PC-3 (cell line): Measurements from ENCODE around the gene ZNF488. TPM values are rescaled to one million over a fixed set of nuclear protein-coding genes. Genes with fewer than 3 reads are reported as not detected.

Experiments used
- ATAC-seq: fragments of 200-7000 bp; cut with Tn5 transposase; 2 replicates; pipeline ENCODE4 v1.9.1; 2020; ENCODE audit warnings: mild to moderate bottlenecking, moderate library complexity
- BruUV-seq: library from RNA; stranded (reverse); fragments of 400-500 nt; replicated peaks from 2 replicates; lab custom pipeline; 2021; lab: Mats Ljungman, UMichigan
- CTCF ChIA-PET: fragments of 300-600 bp; sonication (Branson Sonifier 250); formaldehyde crosslinking; loops from one replicate; lab custom pipeline; 2022; ENCODE audit warnings: antibody characterized with exemption; lab: Charles Lee
- POLR2A ChIA-PET: fragments of 300-600 bp; sonication (Branson Sonifier 250); formaldehyde crosslinking; loops from one replicate; lab custom pipeline; 2022; ENCODE audit warnings: antibody characterized with exemption; ENCODE audit not compliant: unreplicated experiment; lab: Charles Lee
- DNase-seq: peaks from one replicate; pipeline ENCODE4 v3.0.0-alpha.2; 2015
- H2AFZ ChIP-seq: fragments of 300-600 bp; sonication (generic); 2 replicates; pipeline ENCODE4 v1.6.0; 2016; ENCODE audit warnings: antibody characterized with exemption, low read length
- H3F3A ChIP-seq: fragments of 300-600 bp; sonication (generic); one replicate; pipeline ENCODE4 v1.6.0; 2017; ENCODE audit warnings: antibody characterized with exemption, low read length, control low read depth, mild to moderate bottlenecking; ENCODE audit not compliant: unreplicated experiment
- H3K27ac ChIP-seq: fragments of 300-600 bp; sonication (generic); 2 replicates; pipeline ENCODE4 v1.5.1; 2016; ENCODE audit warnings: mild to moderate bottlenecking, low read length
- H3K27me3 ChIP-seq: fragments of 300-600 bp; sonication (generic); 2 replicates; pipeline ENCODE4 v1.6.1; 2016; ENCODE audit warnings: low read length, mixed read lengths
- H3K36me3 ChIP-seq: fragments of 300-600 bp; sonication (generic); 2 replicates; pipeline ENCODE4 v1.6.1; 2016; ENCODE audit warnings: low read depth, mixed run types, low read length, mixed read lengths
- H3K4me1 ChIP-seq: fragments of 300-600 bp; sonication (generic); 2 replicates; pipeline ENCODE4 v1.5.1; 2016; ENCODE audit warnings: low read length; ENCODE audit not compliant: insufficient read depth
- H3K4me2 ChIP-seq: fragments of 300-600 bp; sonication (generic); 2 replicates; pipeline ENCODE4 v1.6.0; 2016; ENCODE audit warnings: low read length
- H3K4me3 ChIP-seq: fragments of 300-600 bp; sonication (generic); 2 replicates; pipeline ENCODE4 v1.5.1; 2016; ENCODE audit warnings: mild to moderate bottlenecking, low read length, mixed read lengths
- H3K79me2 ChIP-seq: fragments of 300-600 bp; sonication (generic); 2 replicates; pipeline ENCODE4 v1.6.1; 2017; ENCODE audit warnings: low read length, mixed read lengths
- H3K9ac ChIP-seq: fragments of 300-600 bp; sonication (generic); 2 replicates; pipeline ENCODE4 v1.6.0; 2016; ENCODE audit warnings: mild to moderate bottlenecking, low read length
- H3K9me2 ChIP-seq: fragments of 300-600 bp; sonication (generic); replicated peaks from 2 replicates; pipeline ENCODE4 v1.6.1; 2016; ENCODE audit warnings: mixed run types, low read length, mixed read lengths
- H3K9me3 ChIP-seq: fragments of 300-600 bp; sonication (generic); 2 replicates; pipeline ENCODE4 v1.6.1; 2016; ENCODE audit warnings: low read length, mixed read lengths
- H4K20me1 ChIP-seq: fragments of 300-600 bp; sonication (generic); 2 replicates; pipeline ENCODE4 v1.6.1; 2016; ENCODE audit warnings: low read length, mixed read lengths
- EZH2 ChIP-seq: fragments of 300-600 bp; sonication (generic); IDR thresholded peaks from one replicate; pipeline ENCODE4 v1.6.1; 2017; ENCODE audit warnings: antibody characterized with exemption, mild to moderate bottlenecking, low read length; ENCODE audit not compliant: unreplicated experiment
- EZH2phosphoT487 ChIP-seq: fragments of 300-600 bp; sonication (generic); IDR thresholded peaks from 2 replicates; pipeline ENCODE4 v1.6.1; 2018; ENCODE audit warnings: mild to moderate bottlenecking, antibody characterized with exemption, low read length, borderline replicate concordance
- intact Hi-C: fragments of 100-400 bp; cut with micrococcal nuclease; formaldehyde crosslinking; loops from 2 replicates; pipeline ENCODE4 v1.9.0; 2023
- total RNA-seq: library from RNA; depleted of rRNA; stranded (reverse); fragments of >200 nt; gene quantifications from 2 replicates; pipeline ENCODE4 v1.2.3, GENCODE V29; 2014
- TF ChIP-seq, protein P1 (sequence below): fragments of 300-600 bp; sonication (generic); conservative IDR thresholded peaks from 2 replicates; pipeline ENCODE4 v1.5.1; 2017; ENCODE audit warnings: antibody characterized with exemption, low read depth, mild to moderate bottlenecking, low read length

Gene ZNF488
- total RNA-seq, 1 experiment from 2014 or later: 1.7 TPM

- H3K27ac ChIP-seq: no peak overlapping the region
- ATAC-seq (no peak), DNase-seq (no peak)
- H4K20me1 ChIP-seq: no peaks in the 10 kb centered on the region
- no peaks in the 10 kb centered on the region for H3K36me3 ChIP-seq
- H3K4me3 ChIP-seq: no peak overlapping the region
- CTCF ChIA-PET: no interaction called here
- BruUV-seq: no TSS peak
- no peak overlapping the region for H3K9ac ChIP-seq
- no peaks in the 10 kb centered on the region for H3K9me2 ChIP-seq
- no peak overlapping the region for H2AFZ ChIP-seq
- no peaks in the 10 kb centered on the region for H3K4me1 ChIP-seq
- intact Hi-C loops: loop anchor here (10.0 kb wide), 1 partner anchor 66 kb away; no protein-coding TSS in a partner anchor
- H3F3A ChIP-seq: no peaks in the 10 kb centered on the region
- TF ChIP-seq, protein P1, sequence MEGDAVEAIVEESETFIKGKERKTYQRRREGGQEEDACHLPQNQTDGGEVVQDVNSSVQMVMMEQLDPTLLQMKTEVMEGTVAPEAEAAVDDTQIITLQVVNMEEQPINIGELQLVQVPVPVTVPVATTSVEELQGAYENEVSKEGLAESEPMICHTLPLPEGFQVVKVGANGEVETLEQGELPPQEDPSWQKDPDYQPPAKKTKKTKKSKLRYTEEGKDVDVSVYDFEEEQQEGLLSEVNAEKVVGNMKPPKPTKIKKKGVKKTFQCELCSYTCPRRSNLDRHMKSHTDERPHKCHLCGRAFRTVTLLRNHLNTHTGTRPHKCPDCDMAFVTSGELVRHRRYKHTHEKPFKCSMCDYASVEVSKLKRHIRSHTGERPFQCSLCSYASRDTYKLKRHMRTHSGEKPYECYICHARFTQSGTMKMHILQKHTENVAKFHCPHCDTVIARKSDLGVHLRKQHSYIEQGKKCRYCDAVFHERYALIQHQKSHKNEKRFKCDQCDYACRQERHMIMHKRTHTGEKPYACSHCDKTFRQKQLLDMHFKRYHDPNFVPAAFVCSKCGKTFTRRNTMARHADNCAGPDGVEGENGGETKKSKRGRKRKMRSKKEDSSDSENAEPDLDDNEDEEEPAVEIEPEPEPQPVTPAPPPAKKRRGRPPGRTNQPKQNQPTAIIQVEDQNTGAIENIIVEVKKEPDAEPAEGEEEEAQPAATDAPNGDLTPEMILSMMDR: no peak
- no peak for TF ChIP-seq EZH2phosphoT487
- TF ChIP-seq EZH2: no peak
- POLR2A ChIA-PET: no interaction called here
- no peaks in the 10 kb centered on the region for H3K27me3 ChIP-seq
- no peaks in the 10 kb centered on the region for H3K9me3 ChIP-seq
- H3K79me2 ChIP-seq: no peaks in the 10 kb centered on the region
- no peak overlapping the region for H3K4me2 ChIP-seq
Measured at GRCh38 chr10:47368431-47369180, 15.5 kb downstream of the ZNF488 start.

DNA sequence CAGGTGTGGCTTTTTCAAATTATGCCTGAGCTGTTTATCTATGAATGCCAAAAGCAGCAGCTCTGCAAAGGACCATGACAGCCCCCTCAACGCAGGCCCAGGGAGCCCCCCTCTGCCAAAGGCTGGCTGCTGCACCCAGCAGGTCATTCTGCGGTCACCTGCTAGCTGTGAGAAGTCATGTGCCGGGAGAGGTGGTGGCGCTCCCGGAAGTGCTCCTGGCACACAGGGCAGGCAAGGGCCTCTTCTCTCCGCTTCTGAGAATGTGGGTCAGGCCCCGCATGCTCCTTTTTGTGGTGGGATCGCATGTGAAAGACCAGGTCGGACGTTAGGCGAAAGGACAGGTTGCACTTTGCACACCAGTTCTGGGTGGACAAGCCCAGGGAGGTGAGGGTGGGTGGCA is 16.4 kb downstream of the ZNF488 start:
- Histone ChIP-seq H3K79me2 (no peaks in the 10 kb centered on the region), H3K4me1 (no peaks in the 10 kb centered on the region), H4K20me1 (no peaks in the 10 kb centered on the region), H3K9me3 (no peaks in the 10 kb centered on the region), H2AFZ (no peak overlapping the region), H3K4me3 (no peak overlapping the region), H3K27me3 (no peaks in the 10 kb centered on the region), H3K4me2 (no peak overlapping the region), H3K27ac (no peak overlapping the region), H3K9me2 (no peaks in the 10 kb centered on the region), H3F3A (no peaks in the 10 kb centered on the region), H3K36me3 (no peaks in the 10 kb centered on the region), H3K9ac (no peak overlapping the region)
- ChIA-PET CTCF (no interaction called here), POLR2A (no interaction called here)
- DNase-seq (no peak), ATAC-seq (no peak)
- TF ChIP-seq EZH2: no peak
- TF ChIP-seq, protein P1: no peak
- TF ChIP-seq EZH2phosphoT487: no peak
- intact Hi-C loops: loop anchor here (10.0 kb wide), 1 partner anchor 67 kb away; no protein-coding TSS in a partner anchor
- BruUV-seq: no TSS peak
